ENCODE data around the gene AOPEP.
"Not testable (repeated sequence)": the region's sequence is repeated elsewhere in the genome, so short reads cannot be mapped to it uniquely, and the experiment has no call there.

AOPEP gene

DNA sequence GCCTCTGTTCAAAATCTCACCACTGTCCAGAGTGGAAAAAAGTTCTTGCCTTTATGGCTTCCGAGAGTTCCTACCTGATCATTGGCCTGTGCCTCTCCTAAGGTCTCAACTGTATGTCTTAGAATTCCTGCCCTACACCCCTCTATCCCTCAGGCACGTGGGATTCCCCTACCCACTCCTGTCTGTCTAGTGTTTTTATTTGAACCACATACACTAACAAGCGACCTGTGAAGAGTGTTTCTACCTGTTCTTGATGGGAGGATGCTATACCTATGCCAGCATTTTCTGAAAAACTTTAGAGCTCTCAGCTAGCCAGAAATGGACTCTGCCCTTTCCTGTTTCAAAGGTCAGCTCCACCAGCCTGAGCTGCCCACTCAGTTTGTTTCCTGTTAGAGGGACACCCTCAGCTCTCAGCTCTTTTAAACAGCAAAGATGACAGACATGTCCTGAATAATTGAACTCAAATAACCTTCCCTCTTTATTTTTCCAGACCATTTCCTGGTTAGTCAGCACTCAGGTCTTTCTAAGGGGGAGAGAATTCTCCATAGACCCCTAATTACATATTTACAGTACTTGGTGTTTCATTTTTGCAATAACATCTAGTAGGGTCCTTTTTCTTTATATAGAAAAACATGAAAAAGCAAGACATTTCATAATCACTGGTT, 214.8 kb downstream of the AOPEP start:
- no peak for DNase-seq

- no peak for DNase-seq
These were observed 218.1 kb downstream of the AOPEP start for GRCh38 chr9:94944626-94945025.

GRCh38 chr9:94945197-94946144, 219.0 kb downstream of the AOPEP start:
- DNase-seq, result peak; percentile 61

- DNase-seq, result no peak
These were observed 219.8 kb downstream of the AOPEP start for GRCh38 chr9:94946256-94946655.

DNA sequence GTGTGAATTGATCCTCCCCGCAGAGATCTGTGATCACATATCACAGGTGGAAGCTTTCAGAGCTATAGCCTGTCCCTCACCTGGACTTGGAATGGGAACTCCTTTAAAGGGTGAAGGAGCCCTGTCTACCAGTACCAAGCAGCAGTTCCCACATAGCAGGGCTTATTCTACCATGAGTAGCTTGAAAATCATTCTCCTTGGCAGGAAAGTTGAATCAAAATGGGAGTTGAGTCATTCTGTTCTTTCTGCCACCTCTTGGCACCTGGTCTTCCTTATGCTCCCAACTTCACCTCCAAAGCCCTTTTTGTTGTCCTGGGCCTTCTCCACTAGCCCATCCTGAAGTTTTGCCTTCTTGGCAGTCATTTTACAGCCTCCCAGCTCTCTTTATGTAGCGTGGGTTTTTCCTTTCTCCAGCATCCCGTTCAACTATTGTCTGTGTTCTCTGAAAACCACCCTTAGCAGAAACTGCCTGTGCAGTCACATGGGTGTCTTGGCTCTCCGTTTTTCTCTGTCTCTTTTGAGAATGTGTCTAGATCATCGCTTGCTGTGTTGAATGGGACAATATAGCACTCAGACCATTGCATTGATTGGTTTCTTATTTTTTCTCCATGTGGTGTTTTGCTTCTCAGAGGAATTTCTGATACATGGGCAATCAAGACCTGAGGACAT, 222.2 kb downstream of the AOPEP start:
- DNase-seq, result peak; percentile 5

- no peak for DNase-seq
These were observed 222.9 kb downstream of the AOPEP start for GRCh38 chr9:94949370-94949769.

GRCh38 chr9:94950040-94950578, 223.6 kb downstream of the AOPEP start:
- DNase-seq, result no peak

DNA sequence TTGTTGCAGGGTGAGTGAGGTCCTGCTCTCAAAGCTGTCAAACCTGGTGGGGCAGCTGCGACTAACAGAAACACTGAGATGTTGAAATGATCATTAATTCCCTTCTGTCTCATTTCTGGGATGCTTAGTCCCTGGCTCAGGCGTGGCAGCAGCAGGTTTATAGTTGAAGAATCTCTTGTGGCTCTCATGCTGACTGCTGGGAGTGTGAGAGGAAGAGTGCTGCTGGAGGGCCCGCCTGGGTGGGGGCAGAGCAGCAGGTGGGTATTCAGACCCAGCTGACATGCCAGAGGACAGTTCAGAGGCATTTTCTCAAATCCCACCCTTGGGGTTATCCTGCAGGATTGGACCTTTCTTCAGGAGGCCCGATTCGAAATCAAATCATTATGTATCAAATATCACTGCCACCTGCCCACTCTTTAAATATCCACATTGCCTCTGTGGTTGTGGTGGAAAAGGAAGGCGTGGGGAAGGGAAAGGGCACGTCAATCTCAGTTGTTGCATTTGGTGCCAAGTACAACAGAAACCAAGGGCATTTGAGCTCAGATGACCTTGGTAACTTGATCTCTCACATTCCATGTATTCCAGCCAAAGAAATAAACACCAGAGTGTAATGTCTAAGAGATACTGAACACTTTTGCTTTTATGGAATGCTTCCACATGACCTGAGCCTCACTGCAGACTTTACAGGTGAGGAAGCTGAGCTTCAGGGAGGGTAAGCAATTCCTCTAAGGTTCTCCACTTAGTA, 224.3 kb downstream of the AOPEP start:
- DNase-seq, result no peak

DNA sequence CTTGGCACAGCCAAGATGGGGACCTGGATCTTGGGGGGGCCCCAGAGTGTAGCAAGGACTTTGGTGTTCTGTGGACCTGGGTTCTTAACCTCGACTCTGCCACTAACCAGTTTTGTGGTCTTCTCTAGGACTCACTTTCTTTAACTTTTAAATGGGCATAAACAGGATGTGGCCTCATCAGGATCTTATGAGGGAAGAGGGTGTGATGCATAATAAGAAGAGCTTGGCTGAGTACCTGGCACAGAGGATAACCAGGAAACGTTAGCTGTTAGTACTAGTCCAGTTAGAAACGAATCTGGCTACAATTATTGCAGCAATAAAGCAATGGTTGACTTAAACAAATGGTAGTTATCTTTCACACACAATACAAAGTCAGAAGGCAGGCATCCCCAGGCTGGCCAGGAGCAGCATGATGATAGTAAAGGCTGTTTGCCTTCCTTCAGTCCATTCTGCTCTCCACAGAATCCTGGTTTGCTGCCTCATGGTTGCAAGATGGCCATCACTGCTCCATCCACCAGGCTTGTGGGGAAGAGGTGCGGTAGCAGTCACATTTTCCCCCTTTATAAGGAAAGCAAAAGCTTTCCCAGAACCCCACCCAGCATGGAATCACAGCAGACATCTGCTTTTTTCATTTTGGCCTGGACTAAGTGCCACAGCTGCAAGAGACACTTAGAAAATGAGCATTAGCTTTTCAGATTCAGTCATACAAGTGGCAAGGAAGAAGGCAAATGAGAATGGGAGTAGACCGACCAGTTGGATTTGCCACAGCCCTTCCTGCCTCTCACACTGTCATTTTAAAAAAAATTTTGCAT, 225.0 kb downstream of the AOPEP start:
- no peak for DNase-seq

GRCh38 chr9:94952565-94953373, 226.3 kb downstream of the AOPEP start:
- no peak for DNase-seq

DNA sequence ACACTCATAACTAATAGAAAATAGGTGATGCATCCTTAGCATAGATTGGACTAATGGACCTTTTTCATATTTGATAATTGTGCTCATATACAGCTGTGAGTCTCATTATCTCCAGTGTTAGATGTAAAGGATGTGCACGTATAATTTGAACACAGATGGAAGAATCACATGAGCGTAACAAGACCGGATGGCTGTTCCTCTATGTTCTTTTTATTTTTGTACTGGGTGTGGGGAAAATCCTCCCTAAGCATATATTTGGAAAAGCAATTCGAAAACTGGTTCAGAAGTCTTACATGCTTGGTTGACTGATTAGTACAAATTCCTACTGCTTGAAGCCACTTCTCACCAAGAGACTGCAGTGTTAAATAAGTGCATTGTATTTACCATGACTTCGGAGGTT, 230.2 kb downstream of the AOPEP start:
- DNase-seq, result no peak

DNA sequence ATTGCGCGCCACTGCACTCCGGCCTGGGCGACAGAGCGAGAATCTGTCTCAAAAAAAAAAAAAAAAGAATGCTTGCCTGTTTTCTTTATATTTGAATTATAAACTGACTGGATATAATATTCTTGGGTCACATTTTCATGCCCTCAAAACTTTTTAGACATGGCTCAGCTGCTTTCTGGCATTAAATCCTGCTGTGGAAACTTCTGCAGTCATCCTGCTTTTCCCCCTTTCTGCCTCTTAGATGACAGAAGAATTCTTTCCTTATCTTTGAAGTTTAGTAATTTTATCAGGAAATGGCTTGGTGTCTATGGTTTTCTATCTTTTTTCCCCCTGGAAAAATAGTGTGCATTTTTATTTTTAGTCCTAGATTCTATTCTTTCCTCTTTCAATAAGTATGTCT, 234.5 kb downstream of the AOPEP start:
- no peak for DNase-seq

DNA sequence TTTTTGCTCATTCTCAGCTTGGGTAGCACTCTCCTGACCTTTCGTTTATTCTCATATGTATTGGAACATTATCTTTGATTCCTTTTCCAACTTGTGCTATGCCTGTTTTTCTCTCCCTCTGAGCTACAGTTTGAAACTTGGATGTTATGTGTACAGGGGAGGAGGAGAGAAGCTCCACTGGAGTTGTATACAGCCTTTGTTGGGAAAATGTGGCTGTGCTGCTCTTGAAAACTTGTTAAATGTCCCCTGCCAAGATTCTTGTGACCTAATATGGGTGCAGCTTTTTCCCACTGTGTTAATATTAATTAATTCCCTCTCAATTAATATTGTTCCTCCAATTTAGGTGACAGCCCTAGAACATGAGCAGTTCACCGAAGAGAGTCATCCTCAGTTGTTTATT, 235.4 kb downstream of the AOPEP start:
- no peak for DNase-seq

- DNase-seq, result not testable (repeated sequence)
These were observed 239.1 kb downstream of the AOPEP start for GRCh38 chr9:94965631-94966030.

DNA sequence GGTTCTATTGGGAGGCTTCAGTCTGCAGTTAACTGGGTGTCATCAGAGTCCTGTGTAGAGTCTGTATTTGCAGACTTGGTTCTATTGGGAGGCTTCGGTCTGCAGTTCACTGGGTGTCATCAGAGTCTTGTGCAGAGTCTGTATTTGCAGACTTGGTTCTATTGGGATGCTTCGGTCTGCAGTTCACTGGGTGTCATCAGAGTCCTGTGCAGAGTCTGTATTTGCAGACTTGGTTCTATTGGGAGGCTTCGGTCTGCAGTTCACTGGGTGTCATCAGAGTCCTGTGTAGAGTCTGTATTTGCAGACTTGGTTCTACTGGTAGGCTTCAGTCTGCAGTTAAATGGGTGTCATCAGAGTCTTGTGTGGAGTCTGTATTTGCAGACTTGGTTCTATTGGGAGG, 239.5 kb downstream of the AOPEP start:
- DNase-seq, result not testable (repeated sequence)

DNA sequence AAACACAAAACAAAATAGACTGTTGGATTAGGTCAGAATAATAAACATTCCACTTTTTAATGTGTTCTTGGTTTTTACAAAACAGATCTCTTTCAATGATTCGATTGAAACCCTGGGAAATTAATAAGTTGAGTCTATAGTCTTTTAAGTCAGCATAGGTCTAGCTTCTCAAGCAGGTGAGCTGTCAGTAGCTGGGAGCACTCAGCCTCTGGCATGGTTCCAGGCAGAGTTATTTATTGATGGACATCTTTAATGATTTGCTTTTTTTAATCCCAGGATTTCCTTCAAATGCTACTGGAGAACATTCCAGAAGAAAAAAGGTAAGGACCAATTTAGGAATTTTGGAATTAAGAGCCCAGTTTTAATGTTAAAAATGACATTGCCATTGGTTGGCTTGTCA, 241.0 kb downstream of the AOPEP start:
- no peak for DNase-seq

DNA sequence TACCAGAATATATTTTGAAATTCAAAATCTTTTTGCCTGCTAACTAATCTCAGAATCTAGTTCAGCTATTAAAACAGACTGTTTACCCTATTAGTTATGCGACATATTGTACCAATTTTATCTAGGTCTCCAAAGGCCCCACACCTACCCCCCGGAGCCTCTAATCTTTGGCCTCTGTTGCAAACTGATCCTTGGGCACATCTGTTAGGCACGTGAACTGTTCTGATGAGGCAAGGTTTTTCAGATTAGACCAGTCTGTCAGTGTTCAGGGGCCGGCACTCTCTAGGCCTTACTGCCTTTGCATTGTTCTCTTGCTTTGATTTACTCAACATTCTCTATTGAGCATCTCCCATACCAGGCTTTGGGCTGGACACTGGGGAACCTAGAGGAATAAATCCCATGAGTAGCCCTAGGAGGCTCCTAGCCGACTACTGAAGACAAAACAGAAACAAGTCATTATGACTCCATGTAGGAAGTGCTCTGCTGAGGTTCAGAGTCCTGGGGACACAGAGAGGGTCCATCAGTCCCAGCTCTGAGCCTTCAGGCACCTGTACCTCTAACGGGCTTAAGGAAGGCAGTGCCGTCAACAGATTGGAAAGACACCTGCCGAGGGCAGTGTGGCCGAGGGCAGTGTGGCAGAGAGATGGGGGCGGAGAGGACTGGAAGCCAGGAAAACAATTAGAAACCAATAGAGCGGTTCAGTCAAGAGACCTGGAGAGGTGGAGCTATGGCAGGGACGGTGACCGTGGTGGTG, 245.1 kb downstream of the AOPEP start:
- no peak for DNase-seq

DNA sequence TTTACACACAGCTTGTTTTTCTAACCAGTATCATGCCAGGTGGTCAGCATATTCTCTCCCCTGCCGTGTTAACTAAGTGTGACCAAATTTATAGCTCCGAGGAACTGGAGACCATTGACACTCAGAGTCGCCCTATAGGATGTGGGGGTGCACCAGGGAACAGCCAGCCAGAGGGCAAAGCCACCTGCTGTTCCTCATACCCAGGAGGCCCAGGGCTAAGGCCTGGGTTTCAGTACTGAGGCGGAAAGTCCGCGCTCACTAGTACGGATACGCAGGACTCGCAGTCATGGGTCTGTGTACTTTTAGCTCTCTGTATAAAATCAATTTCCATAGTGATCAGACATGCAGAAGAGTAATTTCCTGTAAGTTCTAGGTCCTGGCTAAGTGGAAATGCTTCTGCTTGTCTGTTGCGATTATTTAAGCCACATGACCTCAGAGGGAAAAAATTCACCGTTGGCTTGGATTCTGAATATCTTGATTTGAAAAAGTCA, 247.0 kb downstream of the AOPEP start:
- no peak for DNase-seq

GRCh38 chr9:94974154-94974879, 247.8 kb downstream of the AOPEP start:
- no peak for DNase-seq
